GM13976 (cell line): Measurements from ENCODE around the gene ABHD12.
A peak's percentile ranks its signal among the peaks of the same experiment; 100 is the strongest.

Source experiments
- DNase-seq: peaks from one replicate; pipeline ENCODE4 v3.0.0; 2012; ENCODE audit warnings: low spot score
- CTCF ChIP-seq: IDR thresholded peaks from 2 replicates; pipeline ENCODE4 v1.5.1; 2012; ENCODE audit warnings: borderline replicate concordance, mild to moderate bottlenecking; ENCODE audit not compliant: insufficient read depth; ENCODE audit errors: extremely low read depth, missing control alignments, control extremely low read depth
- in situ Hi-C: fragments of 300-500 bp; cut with MboI; formaldehyde crosslinking; loops from one replicate; pipeline ENCODE4 v1.12.0; 2022; ENCODE audit warnings: low sequenced_read_pairs, mixed read lengths, inconsistent platforms; ENCODE audit not compliant: unreplicated experiment

ABHD12 gene

GRCh38 chr20:25319241-25320034, 71.2 kb downstream of the ABHD12 start:
- DNase-seq: no peak
- TF ChIP-seq CTCF: no peak

GRCh38 chr20:25318471-25319240, 72.0 kb downstream of the ABHD12 start:
- peak; percentile 87 for DNase-seq
- TF ChIP-seq CTCF: no peak
- in situ Hi-C loops: no loop called here

More at GRCh38 chr20:25319241-25320034, 71.2 kb downstream of the ABHD12 start:
- in situ Hi-C loops: no loop called here

- TF ChIP-seq CTCF: no peak
- in situ Hi-C loops: no loop called here
- no peak for DNase-seq
Observed at GRCh38 chr20:25317351-25318075, 73.1 kb downstream of the ABHD12 start.

GRCh38 chr20:25316506-25317190, 74.0 kb downstream of the ABHD12 start:
- DNase-seq: no peak
- in situ Hi-C loops: no loop called here
- no peak for TF ChIP-seq CTCF

- in situ Hi-C loops: no loop called here
- no peak for TF ChIP-seq CTCF
Observed at GRCh38 chr20:25315418-25316210, 75.0 kb downstream of the ABHD12 start.

More at GRCh38 chr20:25315418-25316210, 75.0 kb downstream of the ABHD12 start:
- no peak for DNase-seq
